ENCODE data around the gene TMEM269.

DNA sequence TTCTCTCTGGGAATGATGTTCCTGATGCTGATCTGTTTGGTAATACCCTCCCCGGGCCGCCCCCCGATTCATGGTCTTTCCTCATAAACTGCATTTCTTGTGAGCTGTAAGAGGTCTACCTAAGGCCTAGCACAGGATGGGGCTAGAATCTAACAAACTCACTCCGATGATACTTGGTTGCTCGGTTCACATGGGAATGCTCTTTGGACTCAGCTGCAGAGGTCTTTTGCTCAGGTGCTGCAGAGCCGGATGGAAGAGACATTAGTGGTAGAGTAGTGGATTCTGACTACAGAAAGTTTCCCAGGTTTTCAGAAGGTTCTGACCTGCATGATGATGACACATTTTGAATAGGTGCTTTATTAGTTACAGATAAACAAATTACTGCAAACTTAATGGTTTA, 8.3 kb upstream of the TMEM269 start:
- no peak for TF ChIP-seq EZH2 (IDR thresholded peaks at IDR 0.05; ENCODE audit: low read depth)
- TF ChIP-seq, protein P1, sequence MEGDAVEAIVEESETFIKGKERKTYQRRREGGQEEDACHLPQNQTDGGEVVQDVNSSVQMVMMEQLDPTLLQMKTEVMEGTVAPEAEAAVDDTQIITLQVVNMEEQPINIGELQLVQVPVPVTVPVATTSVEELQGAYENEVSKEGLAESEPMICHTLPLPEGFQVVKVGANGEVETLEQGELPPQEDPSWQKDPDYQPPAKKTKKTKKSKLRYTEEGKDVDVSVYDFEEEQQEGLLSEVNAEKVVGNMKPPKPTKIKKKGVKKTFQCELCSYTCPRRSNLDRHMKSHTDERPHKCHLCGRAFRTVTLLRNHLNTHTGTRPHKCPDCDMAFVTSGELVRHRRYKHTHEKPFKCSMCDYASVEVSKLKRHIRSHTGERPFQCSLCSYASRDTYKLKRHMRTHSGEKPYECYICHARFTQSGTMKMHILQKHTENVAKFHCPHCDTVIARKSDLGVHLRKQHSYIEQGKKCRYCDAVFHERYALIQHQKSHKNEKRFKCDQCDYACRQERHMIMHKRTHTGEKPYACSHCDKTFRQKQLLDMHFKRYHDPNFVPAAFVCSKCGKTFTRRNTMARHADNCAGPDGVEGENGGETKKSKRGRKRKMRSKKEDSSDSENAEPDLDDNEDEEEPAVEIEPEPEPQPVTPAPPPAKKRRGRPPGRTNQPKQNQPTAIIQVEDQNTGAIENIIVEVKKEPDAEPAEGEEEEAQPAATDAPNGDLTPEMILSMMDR (conservative IDR thresholded peaks at IDR 0.05): no peak
